SK-MEL-5 (cell line): ENCODE measurements around the gene PSMB2. TPM values are rescaled to one million over a fixed set of nuclear protein-coding genes. Genes with fewer than 3 reads are reported as not detected.

Source experiments
- DNase-seq: peaks from one replicate; pipeline ENCODE4 v3.0.0-alpha.2; 2016; ENCODE audit warnings: low read depth, low spot score
- in situ Hi-C: cut with HindIII; loops from 2 replicates; pipeline ENCODE4 v1.10.0; 2016; ENCODE audit warnings: low sequenced_read_pairs, high pct_unique_total_duplicates, low pct_unique_long_range_greater_than_20kb
- total RNA-seq: library from RNA; depleted of rRNA; stranded (reverse); fragments of >200 nt; shearing (Covaris generic); gene quantifications from 2 replicates; pipeline ENCODE4 v1.2.3, GENCODE V29; 2014

PSMB2 gene
- total RNA-seq, 1 experiment from 2014 or later, result 28.3 TPM

- in situ Hi-C loops, result no loop called here
- DNase-seq, result no peak
Observed at GRCh38 chr1:35656148-35656862, 15.0 kb upstream of the PSMB2 start.

GRCh38 chr1:35655196-35655595 lies 13.9 kb upstream of the PSMB2 start:
- no peak for DNase-seq
- in situ Hi-C loops, result no loop called here

GRCh38 chr1:35650416-35650815 lies 9.1 kb upstream of the PSMB2 start:
- peak; percentile 91 for DNase-seq
- in situ Hi-C loops, result no loop called here

GRCh38 chr1:35646043-35646442 lies 4.7 kb upstream of the PSMB2 start:
- peak; percentile 36 for DNase-seq
- in situ Hi-C loops, result no loop called here

- in situ Hi-C loops, result no loop called here
- DNase-seq, result no peak
Observed at GRCh38 chr1:35644204-35644603, 2.9 kb upstream of the PSMB2 start.

GRCh38 chr1:35642471-35642955 lies 1.2 kb upstream of the PSMB2 start:
- peak; percentile 30 for DNase-seq
- in situ Hi-C loops, result no loop called here

- no peak for DNase-seq
- in situ Hi-C loops, result no loop called here
Observed at GRCh38 chr1:35640380-35641232, 720 bp downstream of the PSMB2 start.

GRCh38 chr1:35637401-35637809 lies 3.9 kb downstream of the PSMB2 start:
- DNase-seq, result no peak

GRCh38 chr1:35633547-35633946 lies 7.8 kb downstream of the PSMB2 start:
- in situ Hi-C loops, result no loop called here

More at GRCh38 chr1:35637401-35637809, 3.9 kb downstream of the PSMB2 start:
- in situ Hi-C loops, result no loop called here

GRCh38 chr1:35631396-35631795 lies 9.9 kb downstream of the PSMB2 start:
- in situ Hi-C loops, result no loop called here
- no peak for DNase-seq

More at GRCh38 chr1:35633547-35633946, 7.8 kb downstream of the PSMB2 start:
- no peak for DNase-seq

- in situ Hi-C loops, result no loop called here
- no peak for DNase-seq
Observed at GRCh38 chr1:35629051-35629450, 12.3 kb downstream of the PSMB2 start.

GRCh38 chr1:35623832-35624231 lies 17.5 kb downstream of the PSMB2 start:
- in situ Hi-C loops, result no loop called here

GRCh38 chr1:35622510-35623178 lies 18.7 kb downstream of the PSMB2 start:
- no peak for DNase-seq
- in situ Hi-C loops, result no loop called here

More at GRCh38 chr1:35623832-35624231, 17.5 kb downstream of the PSMB2 start:
- DNase-seq, result no peak

GRCh38 chr1:35619237-35620121 lies 21.8 kb downstream of the PSMB2 start:
- in situ Hi-C loops, result no loop called here
- no peak for DNase-seq

- in situ Hi-C loops, result no loop called here
Observed at GRCh38 chr1:35615440-35615839, 25.9 kb downstream of the PSMB2 start.

GRCh38 chr1:35611655-35612054 lies 29.7 kb downstream of the PSMB2 start:
- in situ Hi-C loops, result no loop called here
- DNase-seq, result no peak

More at GRCh38 chr1:35615440-35615839, 25.9 kb downstream of the PSMB2 start:
- DNase-seq, result no peak

- in situ Hi-C loops, result no loop called here
- peak; percentile 34 for DNase-seq
Observed at GRCh38 chr1:35605867-35606182, 35.5 kb downstream of the PSMB2 start.
